Upper lobe of left lung (tissue), 4 donors: ENCODE data around the gene ZFYVE1.

ENCODE experiments used
- CTCF ChIP-seq, 6 experiments: fragments of 450-650 bp in 4 of 6; fragments of 200-600 bp in 2 of 6; sonication (generic) in 2 of 6; IDR thresholded peaks; one replicate each; pipeline ENCODE4 v1.5.1; 2016 to 2019; ENCODE audit warnings: antibody characterized with exemption in 6 of 6
- POLR2A ChIP-seq, 4 donors: fragments of 450-650 bp; IDR thresholded peaks; one replicate each; pipeline ENCODE4 v1.5.1; 2016 to 2017; ENCODE audit warnings: antibody characterized with exemption in 4 of 4, mild to moderate bottlenecking in 2 of 4
- POLR2AphosphoS5 ChIP-seq, 2 donors: sonication (generic); formaldehyde crosslinking; IDR thresholded peaks; one replicate each; pipeline ENCODE4 v1.5.1; 2017; ENCODE audit warnings: antibody characterized with exemption in 2 of 2

GRCh38 chr14:72996916-72997315 lies 30.0 kb downstream of the ZFYVE1 start:
- TF ChIP-seq CTCF (IDR thresholded peaks at IDR 0.05) (no peak), POLR2A (IDR thresholded peaks at IDR 0.05) (no peak), POLR2AphosphoS5 (IDR thresholded peaks at IDR 0.05) (no peak)
